OCI-LY3 (cell line): ENCODE data around the gene PCSK2.

ENCODE experiments used
- EZH2phosphoT487 ChIP-seq: fragments of 200-600 bp; shearing (Covaris generic); IDR thresholded peaks from 2 replicates; pipeline ENCODE4 v1.6.1; 2018; ENCODE audit warnings: antibody characterized with exemption, mixed run types, low read depth
- TF ChIP-seq, protein P1 (sequence below): fragments of 200-600, 300-600 bp; sonication (generic); IDR thresholded peaks from 2 replicates; pipeline ENCODE4 v1.5.1; 2014; ENCODE audit warnings: antibody characterized with exemption, low read length, low read depth

DNA sequence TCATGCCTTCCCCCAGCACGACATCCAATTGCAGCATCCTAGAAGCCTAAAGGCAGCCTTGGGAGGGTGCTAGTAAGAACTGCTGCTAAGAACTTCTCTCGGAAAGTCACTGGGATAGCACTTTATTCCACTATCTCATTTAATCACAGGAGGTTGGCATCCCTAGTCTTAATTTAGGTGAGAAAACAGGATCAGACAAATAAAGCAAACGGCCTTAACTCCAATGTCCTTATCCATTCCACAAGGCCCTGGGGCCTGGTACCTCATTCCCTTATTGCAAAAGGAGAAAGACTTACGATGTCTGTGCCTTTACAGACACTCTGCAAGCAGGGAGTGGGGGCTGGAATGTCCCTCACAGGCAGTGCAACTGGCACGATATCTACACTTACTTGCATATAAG lies 243.7 kb downstream of the PCSK2 start:
- TF ChIP-seq EZH2phosphoT487 = no peak
- TF ChIP-seq, protein P1, sequence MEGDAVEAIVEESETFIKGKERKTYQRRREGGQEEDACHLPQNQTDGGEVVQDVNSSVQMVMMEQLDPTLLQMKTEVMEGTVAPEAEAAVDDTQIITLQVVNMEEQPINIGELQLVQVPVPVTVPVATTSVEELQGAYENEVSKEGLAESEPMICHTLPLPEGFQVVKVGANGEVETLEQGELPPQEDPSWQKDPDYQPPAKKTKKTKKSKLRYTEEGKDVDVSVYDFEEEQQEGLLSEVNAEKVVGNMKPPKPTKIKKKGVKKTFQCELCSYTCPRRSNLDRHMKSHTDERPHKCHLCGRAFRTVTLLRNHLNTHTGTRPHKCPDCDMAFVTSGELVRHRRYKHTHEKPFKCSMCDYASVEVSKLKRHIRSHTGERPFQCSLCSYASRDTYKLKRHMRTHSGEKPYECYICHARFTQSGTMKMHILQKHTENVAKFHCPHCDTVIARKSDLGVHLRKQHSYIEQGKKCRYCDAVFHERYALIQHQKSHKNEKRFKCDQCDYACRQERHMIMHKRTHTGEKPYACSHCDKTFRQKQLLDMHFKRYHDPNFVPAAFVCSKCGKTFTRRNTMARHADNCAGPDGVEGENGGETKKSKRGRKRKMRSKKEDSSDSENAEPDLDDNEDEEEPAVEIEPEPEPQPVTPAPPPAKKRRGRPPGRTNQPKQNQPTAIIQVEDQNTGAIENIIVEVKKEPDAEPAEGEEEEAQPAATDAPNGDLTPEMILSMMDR = no peak
